ENCODE results near the gene OTUD1.

OTUD1 gene

DNA sequence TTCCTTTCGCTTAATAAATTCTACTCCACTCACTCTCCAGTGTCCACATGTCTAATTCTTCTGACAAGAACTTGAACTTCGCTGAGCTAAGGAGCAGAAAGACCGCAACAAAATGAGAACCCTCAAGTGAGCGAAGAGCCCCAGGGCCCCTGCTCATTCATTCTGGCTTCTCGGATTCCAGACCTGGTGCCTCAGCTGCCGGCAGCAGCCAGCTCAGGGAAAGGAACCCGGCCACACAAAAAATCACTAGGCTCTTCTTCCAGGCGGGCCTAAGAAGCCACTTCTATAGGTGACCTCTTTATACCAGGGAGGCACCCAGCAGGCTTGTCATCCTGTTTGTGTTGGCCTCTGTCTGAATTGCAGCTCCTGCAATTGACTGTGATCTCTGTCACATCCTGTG lies 33.3 kb downstream of the OTUD1 start:
- no peak for DNase-seq

GRCh38 chr10:23474081-23474480 lies 35.2 kb downstream of the OTUD1 start:
- DNase-seq: no peak

GRCh38 chr10:23474626-23475025 lies 35.8 kb downstream of the OTUD1 start:
- DNase-seq: no peak

GRCh38 chr10:23478570-23478969 lies 39.7 kb downstream of the OTUD1 start:
- DNase-seq: no peak

DNA sequence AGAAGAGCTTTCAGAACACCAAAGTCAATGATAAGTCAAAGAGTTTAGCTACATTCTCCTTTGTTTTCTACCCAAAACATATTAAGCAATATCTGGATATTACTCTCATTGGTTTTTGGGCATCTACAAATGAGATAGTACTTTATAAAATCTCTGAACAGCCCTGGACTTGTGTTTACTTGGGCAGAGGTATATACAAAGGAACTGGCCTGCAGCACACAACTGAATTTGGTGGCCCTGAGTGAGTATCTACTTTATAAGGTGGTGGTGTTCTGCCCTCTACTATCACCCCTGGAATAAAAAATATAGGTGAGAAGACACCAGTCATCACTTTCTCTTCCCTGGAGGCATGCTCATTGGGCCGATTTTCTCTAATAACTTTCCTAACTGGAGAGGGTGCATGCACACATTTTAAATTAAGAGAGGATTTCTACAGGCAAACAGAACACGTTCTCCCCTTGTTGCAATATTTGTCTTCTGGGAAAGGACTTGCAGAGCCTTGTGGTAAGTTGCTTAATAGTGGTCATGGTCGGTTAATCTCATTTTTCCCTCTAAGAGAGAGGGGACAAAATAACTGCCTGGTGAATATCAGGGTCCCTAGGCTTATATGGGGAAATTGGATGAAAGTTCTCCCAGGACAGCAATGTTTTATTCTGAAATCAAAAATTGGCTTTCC lies 41.1 kb downstream of the OTUD1 start:
- no peak for DNase-seq

GRCh38 chr10:23481363-23481961 lies 42.6 kb downstream of the OTUD1 start:
- no peak for DNase-seq

GRCh38 chr10:23490115-23490514 lies 51.2 kb downstream of the OTUD1 start:
- DNase-seq: no peak

Data from CD4-positive, alpha-beta T cell treated with Interferon alpha-2 for 1 hour (primary cell).